ENCODE results near the gene CLP1.

DNA sequence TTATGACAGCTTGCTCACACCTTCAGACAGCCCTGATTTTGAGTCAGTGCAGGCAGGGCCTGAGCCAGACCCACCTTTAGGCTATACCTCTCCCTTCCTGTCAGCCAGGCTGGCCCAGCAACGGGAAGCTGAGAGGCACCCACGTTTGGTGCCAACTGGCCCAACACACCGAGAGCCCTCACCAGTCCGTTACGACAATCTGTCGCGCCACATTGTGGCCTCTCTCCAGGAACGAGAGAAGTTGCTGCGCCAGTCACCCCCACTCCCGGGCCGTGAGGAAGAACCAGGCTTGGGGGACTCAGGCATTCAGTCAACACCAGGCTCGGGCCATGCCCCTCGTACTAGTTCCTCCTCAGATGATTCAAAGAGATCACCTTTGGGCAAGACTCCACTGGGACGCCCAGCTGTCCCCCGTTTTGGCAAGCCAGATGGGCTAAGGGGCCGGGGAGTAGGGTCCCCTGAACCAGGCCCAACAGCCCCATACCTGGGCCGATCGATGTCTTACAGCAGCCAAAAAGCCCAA, 41.3 kb downstream of the CLP1 start:
- TF ChIP-seq, protein P1, sequence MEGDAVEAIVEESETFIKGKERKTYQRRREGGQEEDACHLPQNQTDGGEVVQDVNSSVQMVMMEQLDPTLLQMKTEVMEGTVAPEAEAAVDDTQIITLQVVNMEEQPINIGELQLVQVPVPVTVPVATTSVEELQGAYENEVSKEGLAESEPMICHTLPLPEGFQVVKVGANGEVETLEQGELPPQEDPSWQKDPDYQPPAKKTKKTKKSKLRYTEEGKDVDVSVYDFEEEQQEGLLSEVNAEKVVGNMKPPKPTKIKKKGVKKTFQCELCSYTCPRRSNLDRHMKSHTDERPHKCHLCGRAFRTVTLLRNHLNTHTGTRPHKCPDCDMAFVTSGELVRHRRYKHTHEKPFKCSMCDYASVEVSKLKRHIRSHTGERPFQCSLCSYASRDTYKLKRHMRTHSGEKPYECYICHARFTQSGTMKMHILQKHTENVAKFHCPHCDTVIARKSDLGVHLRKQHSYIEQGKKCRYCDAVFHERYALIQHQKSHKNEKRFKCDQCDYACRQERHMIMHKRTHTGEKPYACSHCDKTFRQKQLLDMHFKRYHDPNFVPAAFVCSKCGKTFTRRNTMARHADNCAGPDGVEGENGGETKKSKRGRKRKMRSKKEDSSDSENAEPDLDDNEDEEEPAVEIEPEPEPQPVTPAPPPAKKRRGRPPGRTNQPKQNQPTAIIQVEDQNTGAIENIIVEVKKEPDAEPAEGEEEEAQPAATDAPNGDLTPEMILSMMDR (IDR thresholded peaks at IDR 0.05) = no peak
- no peak for TF ChIP-seq POLR2A (IDR thresholded peaks at IDR 0.05)

All from heart left ventricle (tissue), 13 donors.